OCI-LY7 (cell line): Measurements from ENCODE around the gene PFKFB2. TPM values are rescaled to one million over a fixed set of nuclear protein-coding genes. Genes with fewer than 3 reads are reported as not detected.

ENCODE experiments used
- BruUV-seq: library from RNA; stranded (reverse); fragments of 400-500 nt; replicated peaks from 2 replicates; lab custom pipeline; 2021; lab: Mats Ljungman, UMichigan
- CTCF ChIA-PET: fragments of 300-600 bp; sonication (Branson Sonifier 250); formaldehyde crosslinking; loops from one replicate; lab custom pipeline; 2022; ENCODE audit warnings: antibody characterized with exemption; ENCODE audit not compliant: unreplicated experiment; lab: Charles Lee
- POLR2A ChIA-PET: fragments of 300-600 bp; sonication (Branson Sonifier 250); formaldehyde crosslinking; loops from one replicate; lab custom pipeline; 2022; ENCODE audit warnings: antibody characterized with exemption; lab: Charles Lee
- DNase-seq: peaks from one replicate; pipeline ENCODE4 v3.0.0-alpha.2; 2015; ENCODE audit warnings: low spot score
- H2AFZ ChIP-seq: fragments of 200-600 bp; sonication (generic), shearing (Covaris generic); 2 replicates; pipeline ENCODE4 v1.6.1; 2014; ENCODE audit warnings: mild to moderate bottlenecking, antibody characterized with exemption, low read length, moderate library complexity
- H3K27ac ChIP-seq: fragments of 200-600 bp; sonication (generic); 2 replicates; pipeline ENCODE4 v1.5.1; 2014; ENCODE audit warnings: mixed run types, low read depth, mild to moderate bottlenecking, moderate library complexity, low read length, inconsistent platforms; ENCODE audit not compliant: poor library complexity, severe bottlenecking
- H3K36me3 ChIP-seq: fragments of 200-600 bp; sonication (generic); 2 replicates; pipeline ENCODE4 v1.6.1; 2014; ENCODE audit warnings: mild to moderate bottlenecking, antibody characterized with exemption, low read length, moderate library complexity, mixed read lengths; ENCODE audit not compliant: insufficient read depth
- H3K4me1 ChIP-seq: fragments of 200-600 bp; sonication (generic); 2 replicates; pipeline ENCODE4 v1.5.1; 2014; ENCODE audit warnings: mild to moderate bottlenecking, low read length; ENCODE audit not compliant: insufficient read depth, poor library complexity, severe bottlenecking
- H3K4me2 ChIP-seq: fragments of 200-600 bp; sonication (generic); 2 replicates; pipeline ENCODE4 v1.6.1; 2014; ENCODE audit warnings: mild to moderate bottlenecking, low read length
- H3K4me3 ChIP-seq: fragments of 200-600 bp; sonication (generic); 2 replicates; pipeline ENCODE4 v1.5.1; 2014; ENCODE audit warnings: mild to moderate bottlenecking, low read depth, low read length; ENCODE audit not compliant: poor library complexity, severe bottlenecking
- H3K79me2 ChIP-seq: fragments of 200-600 bp; sonication (generic); 2 replicates; pipeline ENCODE4 v1.6.1; 2016; ENCODE audit warnings: low read depth, mild to moderate bottlenecking, low read length, moderate library complexity, mixed read lengths; ENCODE audit not compliant: insufficient read depth
- H3K9me2 ChIP-seq: fragments of 200-600 bp; sonication (generic); 2 replicates; pipeline ENCODE4 v1.6.1; 2016; ENCODE audit warnings: mild to moderate bottlenecking, low read length, mixed read lengths; ENCODE audit not compliant: insufficient read depth
- H3K9me3 ChIP-seq: fragments of 200-600 bp; sonication (generic); 2 replicates; pipeline ENCODE4 v1.6.1; 2014; ENCODE audit warnings: mild to moderate bottlenecking, mixed run types, low read length, mixed read lengths
- H4K20me1 ChIP-seq: fragments of 200-600 bp; sonication (generic); 2 replicates; pipeline ENCODE4 v1.6.1; 2014; ENCODE audit warnings: mild to moderate bottlenecking, antibody characterized with exemption, low read length, moderate library complexity, mixed read lengths; ENCODE audit not compliant: insufficient read depth
- EZH2phosphoT487 ChIP-seq: fragments of 200-600 bp; sonication (generic); IDR thresholded peaks from 2 replicates; pipeline ENCODE4 v1.6.1; 2018; ENCODE audit warnings: low read depth, borderline replicate concordance, mild to moderate bottlenecking, mixed run types, antibody characterized with exemption, low read length, moderate library complexity, mixed read lengths
- intact Hi-C: fragments of 100-400 bp; cut with micrococcal nuclease; formaldehyde crosslinking; loops from one replicate; pipeline ENCODE4 v1.10.0; 2022; ENCODE audit not compliant: unreplicated experiment
- total RNA-seq, 2 experiments: library from RNA; depleted of rRNA in 1 of 2; stranded (reverse); fragments of >200 nt in 1 of 2; shearing (Covaris generic) in 1 of 2; gene quantifications; 2 replicates each; pipeline ENCODE4 v1.2.3, GENCODE V29; 2014 to 2022
- TF ChIP-seq, protein P1 (sequence below): fragments of 200-600 bp; sonication (generic); conservative IDR thresholded peaks from 2 replicates; pipeline ENCODE4 v1.5.1; 2014; ENCODE audit warnings: mild to moderate bottlenecking, antibody characterized with exemption, low read length, moderate library complexity, mixed read lengths

Gene PFKFB2
- total RNA-seq, 2 experiments from 2014 or later: 9.8 to 13.1 TPM

DNA sequence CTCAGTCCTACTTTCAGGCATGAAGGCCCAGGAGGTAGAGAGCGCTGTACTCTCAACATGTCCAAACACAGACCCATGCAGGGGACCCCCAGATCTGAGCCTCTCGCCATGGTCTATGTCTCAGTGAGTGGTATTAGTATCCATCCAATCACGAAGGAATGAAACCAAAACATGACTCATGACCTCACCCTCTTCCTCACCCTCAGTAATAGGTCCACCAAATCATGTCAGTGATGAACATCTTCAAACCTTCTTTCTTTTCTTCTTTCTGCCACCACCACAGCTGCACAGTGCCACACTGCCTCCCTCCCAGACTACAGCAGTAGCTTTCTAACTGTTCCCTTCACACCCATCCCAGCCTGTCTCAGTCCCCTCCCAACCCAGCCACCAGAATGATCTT lies 37.3 kb upstream of the PFKFB2 start:
- H3K79me2 ChIP-seq: no peaks in the 10 kb centered on the region
- ChIA-PET CTCF (no interaction called here), POLR2A (no interaction called here)
- H3K27ac ChIP-seq: no peak overlapping the region
- no peaks in the 10 kb centered on the region for H4K20me1 ChIP-seq
- TF ChIP-seq, protein P1, sequence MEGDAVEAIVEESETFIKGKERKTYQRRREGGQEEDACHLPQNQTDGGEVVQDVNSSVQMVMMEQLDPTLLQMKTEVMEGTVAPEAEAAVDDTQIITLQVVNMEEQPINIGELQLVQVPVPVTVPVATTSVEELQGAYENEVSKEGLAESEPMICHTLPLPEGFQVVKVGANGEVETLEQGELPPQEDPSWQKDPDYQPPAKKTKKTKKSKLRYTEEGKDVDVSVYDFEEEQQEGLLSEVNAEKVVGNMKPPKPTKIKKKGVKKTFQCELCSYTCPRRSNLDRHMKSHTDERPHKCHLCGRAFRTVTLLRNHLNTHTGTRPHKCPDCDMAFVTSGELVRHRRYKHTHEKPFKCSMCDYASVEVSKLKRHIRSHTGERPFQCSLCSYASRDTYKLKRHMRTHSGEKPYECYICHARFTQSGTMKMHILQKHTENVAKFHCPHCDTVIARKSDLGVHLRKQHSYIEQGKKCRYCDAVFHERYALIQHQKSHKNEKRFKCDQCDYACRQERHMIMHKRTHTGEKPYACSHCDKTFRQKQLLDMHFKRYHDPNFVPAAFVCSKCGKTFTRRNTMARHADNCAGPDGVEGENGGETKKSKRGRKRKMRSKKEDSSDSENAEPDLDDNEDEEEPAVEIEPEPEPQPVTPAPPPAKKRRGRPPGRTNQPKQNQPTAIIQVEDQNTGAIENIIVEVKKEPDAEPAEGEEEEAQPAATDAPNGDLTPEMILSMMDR: no peak
- TF ChIP-seq EZH2phosphoT487: no peak
- no peaks in the 10 kb centered on the region for H3K9me3 ChIP-seq
- no peaks in the 10 kb centered on the region for H3K36me3 ChIP-seq
- no peaks in the 10 kb centered on the region for H3K9me2 ChIP-seq
- H3K4me1 ChIP-seq: no peaks in the 10 kb centered on the region
- no peak for DNase-seq
- intact Hi-C loops: no loop called here
- no peak overlapping the region for H3K4me3 ChIP-seq
- BruUV-seq: no TSS peak
- H2AFZ ChIP-seq: no peak overlapping the region
- no peak overlapping the region for H3K4me2 ChIP-seq

DNA sequence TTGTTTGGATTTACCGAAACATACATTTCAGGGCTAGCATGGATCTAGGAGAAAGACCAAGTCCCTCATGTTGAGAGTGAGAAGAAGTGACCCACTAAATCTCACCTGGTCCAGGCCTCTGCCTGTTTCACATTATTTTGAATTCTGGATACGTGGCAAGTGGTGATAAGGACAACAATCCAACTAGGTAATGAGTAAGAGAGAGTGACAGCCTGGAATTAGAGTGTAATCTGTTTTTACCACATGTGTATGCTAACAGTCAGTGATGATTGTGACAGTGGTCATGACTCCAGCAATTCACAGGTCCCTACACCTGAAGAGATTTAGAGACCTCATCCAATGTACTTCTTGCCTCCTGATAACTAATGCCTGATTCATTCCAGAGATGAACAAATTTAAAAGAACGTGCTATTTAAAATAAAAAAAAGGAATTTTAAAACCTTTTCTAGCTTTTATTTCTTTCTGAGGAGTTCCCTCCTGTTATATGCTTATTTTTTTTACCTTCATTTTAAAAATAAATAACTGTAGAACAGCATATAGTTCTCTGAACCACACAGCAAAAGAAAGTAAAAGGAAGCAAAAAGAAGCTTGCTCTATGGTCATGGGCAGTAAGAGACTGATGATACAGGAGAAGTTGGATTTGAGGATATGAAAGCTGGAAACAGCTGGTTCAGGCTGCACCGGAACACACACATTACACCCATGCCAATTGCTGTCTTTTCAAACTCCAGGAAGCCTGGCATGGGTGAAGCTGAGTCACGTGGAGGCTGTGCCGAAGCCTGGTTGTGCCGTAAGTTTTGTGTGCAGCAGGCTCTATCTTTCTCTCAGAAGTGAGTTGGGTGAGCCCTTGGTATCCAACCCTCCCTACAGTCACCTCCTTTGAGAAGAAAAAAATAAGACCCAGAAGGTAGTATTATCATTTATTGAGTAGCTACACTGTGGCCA lies 35.2 kb upstream of the PFKFB2 start:
- no peak overlapping the region for H2AFZ ChIP-seq
- no peak overlapping the region for H3K4me3 ChIP-seq
- ChIA-PET CTCF (no interaction called here), POLR2A (interaction anchor here (0.5 to 1.5 kb wide), 2 partner anchors 9 to 13 kb away, joined by 3 to 4 read pairs; no protein-coding TSS in a partner anchor)
- H3K27ac ChIP-seq: no peak overlapping the region
- intact Hi-C loops: no loop called here
- H3K9me3 ChIP-seq: no peaks in the 10 kb centered on the region
- H3K4me2 ChIP-seq: no peak overlapping the region
- no peaks in the 10 kb centered on the region for H3K9me2 ChIP-seq
- H3K36me3 ChIP-seq: no peaks in the 10 kb centered on the region
- H4K20me1 ChIP-seq: no peaks in the 10 kb centered on the region
- DNase-seq: no peak
- H3K4me1 ChIP-seq: no peaks in the 10 kb centered on the region
- BruUV-seq: no TSS peak
- no peak for TF ChIP-seq EZH2phosphoT487
- TF ChIP-seq, protein P1: no peak
- no peaks in the 10 kb centered on the region for H3K79me2 ChIP-seq

DNA sequence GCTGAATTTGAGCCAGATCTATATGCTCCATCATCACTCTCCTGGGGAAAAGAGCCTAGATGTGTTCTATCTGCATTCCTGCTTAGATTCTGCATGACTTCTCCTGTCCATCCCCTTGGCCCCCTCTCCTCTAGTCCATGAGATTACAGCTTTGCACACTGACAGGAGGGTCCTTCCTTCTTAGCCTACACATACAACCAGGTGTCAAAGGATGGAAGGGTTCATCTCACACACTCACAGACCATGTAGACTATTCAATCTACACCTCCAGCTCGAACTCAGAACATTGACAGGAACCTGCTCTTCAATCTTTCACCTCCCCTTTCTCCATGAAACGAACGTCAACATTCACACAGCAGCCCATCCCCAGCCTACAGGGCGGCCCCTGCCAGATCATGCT lies 34.4 kb upstream of the PFKFB2 start:
- Histone ChIP-seq H2AFZ (no peak overlapping the region), H3K9me2 (no peaks in the 10 kb centered on the region), H3K4me3 (no peak overlapping the region), H3K27ac (no peak overlapping the region), H3K4me1 (no peaks in the 10 kb centered on the region), H4K20me1 (no peaks in the 10 kb centered on the region), H3K36me3 (no peaks in the 10 kb centered on the region), H3K9me3 (no peaks in the 10 kb centered on the region), H3K79me2 (no peaks in the 10 kb centered on the region), H3K4me2 (no peak overlapping the region)
- CTCF ChIA-PET: no interaction called here
- intact Hi-C loops: no loop called here
- BruUV-seq: no TSS peak
- TF ChIP-seq, protein P1: no peak
- TF ChIP-seq EZH2phosphoT487: no peak
- POLR2A ChIA-PET: interaction anchor here (1.0 to 1.5 kb wide), 2 partner anchors 8 to 18 kb away, joined by 4 read pairs; no protein-coding TSS in a partner anchor
- no peak for DNase-seq
